Natural killer cell (primary cell): ENCODE results near the gene TSBP1. TPM values are rescaled to one million over a fixed set of nuclear protein-coding genes. Genes with fewer than 3 reads are reported as not detected.

Experiments used
- ATAC-seq, 3 donors: fragments of 150-1000 bp in 2 of 3; fragments of 200-7000 bp in 1 of 3; cut with Tn5 transposase; 1 replicate in 1 of 3; 2 replicates in 2 of 3; pipeline ENCODE4 v1.10.0; 2021; ENCODE audit warnings: mild to moderate bottlenecking in 2 of 3, moderate library complexity in 2 of 3
- DNase-seq, 2 donors: peaks; one replicate each; pipeline versions ENCODE4 v3.0.0 to v3.0.0-alpha.2; 2013 to 2021; ENCODE audit warnings: mixed read lengths in 1 of 2
- H3K27ac ChIP-seq: one replicate; pipeline ENCODE4 v1.5.1; 2013; ENCODE audit warnings: mild to moderate bottlenecking, low read length
- H3K27me3 ChIP-seq: one replicate; pipeline ENCODE4 v1.6.1; 2013; ENCODE audit warnings: low read length; ENCODE audit not compliant: control insufficient read depth, insufficient read depth
- H3K36me3 ChIP-seq: one replicate; pipeline ENCODE4 v1.6.1; 2013; ENCODE audit warnings: low read length; ENCODE audit not compliant: control insufficient read depth, insufficient read depth
- H3K4me1 ChIP-seq: one replicate; pipeline ENCODE4 v1.6.1; 2013; ENCODE audit warnings: low read length; ENCODE audit not compliant: control insufficient read depth, insufficient read depth
- H3K4me3 ChIP-seq: one replicate; pipeline ENCODE4 v1.5.1; 2013; ENCODE audit warnings: low read length
- H3K9me3 ChIP-seq: one replicate; pipeline ENCODE4 v1.6.1; 2013; ENCODE audit warnings: low read length; ENCODE audit not compliant: control insufficient read depth, insufficient read depth
- H3K27ac Mint-ChIP-seq, 2 donors: one replicate each; pipeline ENCODE4 v1.8.0; 2022; ENCODE audit warnings: mild to moderate bottlenecking in 2 of 2, mixed read lengths in 2 of 2, moderate library complexity in 1 of 2
- H3K27me3 Mint-ChIP-seq, 2 donors: one replicate each; pipeline ENCODE4 v1.8.0; 2022; ENCODE audit warnings: low read depth in 2 of 2, mixed read lengths in 2 of 2
- H3K36me3 Mint-ChIP-seq: one replicate; pipeline ENCODE4 v1.8.0; 2022; ENCODE audit warnings: mixed read lengths
- H3K4me1 Mint-ChIP-seq, 2 donors: one replicate each; pipeline ENCODE4 v1.8.0; 2022; ENCODE audit warnings: mixed read lengths in 2 of 2
- H3K4me3 Mint-ChIP-seq: one replicate; pipeline ENCODE4 v1.8.0; 2022; ENCODE audit warnings: mild to moderate bottlenecking, moderate library complexity, mixed read lengths
- H3K9me3 Mint-ChIP-seq, 2 donors: one replicate each; pipeline ENCODE4 v1.8.0; 2022; ENCODE audit warnings: mixed read lengths in 2 of 2
- CTCF ChIP-seq: fragments of 200-600 bp; IDR thresholded peaks from one replicate; pipeline ENCODE4 v1.8.0; 2022; ENCODE audit warnings: antibody characterized with exemption
- WGBS: methylation state at CpG from one replicate; pipeline ENCODE4 v1.1.7; 2013; ENCODE audit warnings: missing lambda C conversion rate; ENCODE audit not compliant: insufficient coverage; 5-methylcytosine and 5-hydroxymethylcytosine counted together
- intact Hi-C: fragments of 100-400 bp; cut with micrococcal nuclease; formaldehyde crosslinking; loops from one replicate; pipeline ENCODE4 v1.14.2; 2022
- total RNA-seq, 4 donors: library from RNA; stranded (reverse); fragments of 120-200 nt in 1 of 4; gene quantifications; one replicate each; pipeline versions ENCODE4 v1.2.3 to v1.2.4, GENCODE V29; 2013 to 2022

Gene TSBP1
- total RNA-seq, 3 donors from 2014 or later (not counting 1 experiment from before 2014, with no cell fraction given), result not detected

- no peaks in the 10 kb centered on the region for H3K9me3 ChIP-seq
- Mint-ChIP-seq H3K4me3 (no peak overlapping the region), H3K9me3 (no peaks in the 10 kb centered on the region), H3K36me3 (no peaks in the 10 kb centered on the region), H3K27ac (no peak overlapping the region), H3K27me3 (peaks cover 3 to 19% of the 10 kb centered on the region in 2 donors), H3K4me1 (peaks cover 0 to 5% of the 10 kb centered on the region in 2 donors)
- ATAC-seq (no peak), DNase-seq (no peak)
- H3K27ac ChIP-seq, result no peak overlapping the region
- no peaks in the 10 kb centered on the region for H3K36me3 ChIP-seq
- no peak overlapping the region for H3K4me3 ChIP-seq
- H3K27me3 ChIP-seq, result peaks cover 3% of the 10 kb centered on the region
- 59% methylated on average over 3 of the region's 3 CpGs for WGBS
- intact Hi-C loops, result no loop called here
- no peak for TF ChIP-seq CTCF
- no peaks in the 10 kb centered on the region for H3K4me1 ChIP-seq
Observed at GRCh38 chr6:32327103-32327502, 44.6 kb downstream of the TSBP1 start.

- H3K36me3 ChIP-seq, result no peaks in the 10 kb centered on the region
- Mint-ChIP-seq H3K27ac (no peak overlapping the region), H3K4me3 (no peak overlapping the region), H3K4me1 (no peaks in the 10 kb centered on the region), H3K27me3 (peaks cover 10 to 17% of the 10 kb centered on the region in 2 donors), H3K9me3 (no peaks in the 10 kb centered on the region), H3K36me3 (no peaks in the 10 kb centered on the region)
- H3K9me3 ChIP-seq, result no peaks in the 10 kb centered on the region
- DNase-seq (no peak), ATAC-seq (no peak)
- H3K4me3 ChIP-seq, result no peak overlapping the region
- intact Hi-C loops, result no loop called here
- no peaks in the 10 kb centered on the region for H3K27me3 ChIP-seq
- H3K4me1 ChIP-seq, result no peaks in the 10 kb centered on the region
- no peak for TF ChIP-seq CTCF
- H3K27ac ChIP-seq, result no peak overlapping the region
Observed at GRCh38 chr6:32318501-32318900, 53.2 kb downstream of the TSBP1 start.

GRCh38 chr6:32317541-32317940 is 54.2 kb downstream of the TSBP1 start:
- Histone ChIP-seq H3K36me3 (no peaks in the 10 kb centered on the region), H3K4me1 (no peaks in the 10 kb centered on the region), H3K4me3 (no peak overlapping the region), H3K27me3 (no peaks in the 10 kb centered on the region), H3K9me3 (no peaks in the 10 kb centered on the region), H3K27ac (no peak overlapping the region)
- no peak for TF ChIP-seq CTCF
- Mint-ChIP-seq H3K9me3 (no peaks in the 10 kb centered on the region), H3K27ac (no peak overlapping the region), H3K4me1 (no peaks in the 10 kb centered on the region), H3K4me3 (no peak overlapping the region), H3K36me3 (no peaks in the 10 kb centered on the region), H3K27me3 (peaks cover 13 to 17% of the 10 kb centered on the region in 2 donors)
- 41% methylated on average over 5 of the region's 5 CpGs for WGBS
- DNase-seq, result no peak
- ATAC-seq, result no peak
- intact Hi-C loops, result no loop called here

GRCh38 chr6:32313964-32314363 is 57.7 kb downstream of the TSBP1 start:
- Histone ChIP-seq H3K4me1 (no peaks in the 10 kb centered on the region), H3K27me3 (peaks cover 2% of the 10 kb centered on the region), H3K4me3 (no peak overlapping the region), H3K36me3 (no peaks in the 10 kb centered on the region), H3K9me3 (no peaks in the 10 kb centered on the region), H3K27ac (no peak overlapping the region)
- no peak for ATAC-seq
- Mint-ChIP-seq H3K9me3 (no peaks in the 10 kb centered on the region), H3K36me3 (no peaks in the 10 kb centered on the region), H3K27me3 (peaks cover 26 to 38% of the 10 kb centered on the region in 2 donors), H3K27ac (no peak overlapping the region), H3K4me3 (no peak overlapping the region), H3K4me1 (no peaks in the 10 kb centered on the region)
- no peak for DNase-seq
- 94% methylated on average over 1 of the region's 1 CpG for WGBS
- no peak for TF ChIP-seq CTCF
- intact Hi-C loops, result no loop called here
